Ishikawa (cell line): Measurements from ENCODE around the gene PGLYRP2.

Source experiments
- CEBPB ChIP-seq: IDR thresholded peaks from 2 replicates; pipeline ENCODE4 v1.6.1; 2012
- CREB1 ChIP-seq: IDR thresholded peaks from 2 replicates; pipeline ENCODE4 v1.6.1; 2012; ENCODE audit warnings: low read depth
- EGR1 ChIP-seq: IDR thresholded peaks from 2 replicates; pipeline ENCODE4 v1.6.1; 2012
- EP300 ChIP-seq: IDR thresholded peaks from 2 replicates; pipeline ENCODE4 v1.6.1; 2012; ENCODE audit warnings: borderline replicate concordance
- FOXM1 ChIP-seq: IDR thresholded peaks from 2 replicates; pipeline ENCODE4 v1.6.1; 2012; ENCODE audit warnings: low read depth, borderline replicate concordance
- MAX ChIP-seq: IDR thresholded peaks from 2 replicates; pipeline ENCODE4 v1.6.1; 2012
- NFIC ChIP-seq: IDR thresholded peaks from 2 replicates; pipeline ENCODE4 v1.6.1; 2012
- RAD21 ChIP-seq: IDR thresholded peaks from 2 replicates; pipeline ENCODE4 v1.6.1; 2012; ENCODE audit warnings: low read depth
- REST ChIP-seq: IDR thresholded peaks from 2 replicates; pipeline ENCODE4 v1.6.1; 2012; ENCODE audit warnings: low read depth, mild to moderate bottlenecking
- TAF1 ChIP-seq: IDR thresholded peaks from 2 replicates; pipeline ENCODE4 v1.6.1; 2012; ENCODE audit warnings: low read depth, mild to moderate bottlenecking
- TCF12 ChIP-seq: IDR thresholded peaks from 2 replicates; pipeline ENCODE4 v1.6.1; 2012; ENCODE audit warnings: low read depth
- TEAD4 ChIP-seq: IDR thresholded peaks from 2 replicates; pipeline ENCODE4 v1.6.1; 2012
- USF1 ChIP-seq: IDR thresholded peaks from 2 replicates; pipeline ENCODE4 v1.6.1; 2012
- YY1 ChIP-seq: IDR thresholded peaks from 2 replicates; pipeline ENCODE4 v1.6.1; 2012; ENCODE audit warnings: low read depth
- ZBTB7A ChIP-seq: IDR thresholded peaks from 2 replicates; pipeline ENCODE4 v1.6.1; 2012; ENCODE audit warnings: low read depth

The PGLYRP2 gene

GRCh38 chr19:15424692-15425272 lies 54.5 kb downstream of the PGLYRP2 start:
- TF ChIP-seq CEBPB = no peak
- TF ChIP-seq FOXM1 = no peak
- TF ChIP-seq CREB1 = no peak
- TF ChIP-seq TEAD4 = no peak
- no peak for TF ChIP-seq MAX
- TF ChIP-seq EP300 = no peak
- TF ChIP-seq TAF1 = no peak
- TF ChIP-seq NFIC = no peak
- TF ChIP-seq RAD21 = no peak
- no peak for TF ChIP-seq ZBTB7A
- no peak for TF ChIP-seq TCF12
- no peak for TF ChIP-seq REST

- no peak for TF ChIP-seq YY1
- no peak for TF ChIP-seq MAX
- TF ChIP-seq RAD21 = no peak
- TF ChIP-seq FOXM1 = no peak
- no peak for TF ChIP-seq ZBTB7A
- no peak for TF ChIP-seq CEBPB
- no peak for TF ChIP-seq TEAD4
- no peak for TF ChIP-seq NFIC
- TF ChIP-seq EP300 = no peak
- TF ChIP-seq USF1 = no peak
- no peak for TF ChIP-seq TAF1
These were observed 55.2 kb downstream of the PGLYRP2 start for GRCh38 chr19:15424121-15424520.

- TF ChIP-seq FOXM1 (no peak), CREB1 (no peak), EP300 (no peak), TAF1 (no peak), YY1 (no peak), TEAD4 (no peak), MAX (no peak), EGR1 (no peak), CEBPB (no peak), TCF12 (no peak)
These were observed 56.2 kb downstream of the PGLYRP2 start for GRCh38 chr19:15423130-15423529.

- TF ChIP-seq NFIC (no peak), FOXM1 (no peak), CREB1 (no peak), TCF12 (no peak), EGR1 (no peak), TAF1 (no peak), RAD21 (no peak), CEBPB (no peak), ZBTB7A (no peak), EP300 (no peak), TEAD4 (no peak)
These were observed 56.8 kb downstream of the PGLYRP2 start for GRCh38 chr19:15422296-15423075.

- TF ChIP-seq ZBTB7A = no peak
- no peak for TF ChIP-seq YY1
- TF ChIP-seq TCF12 = no peak
- TF ChIP-seq TAF1 = no peak
These were observed 57.5 kb downstream of the PGLYRP2 start for GRCh38 chr19:15421721-15422260.

- no peak for TF ChIP-seq YY1
- no peak for TF ChIP-seq ZBTB7A
- no peak for TF ChIP-seq TCF12
- no peak for TF ChIP-seq RAD21
- TF ChIP-seq CEBPB = no peak
- TF ChIP-seq FOXM1 = no peak
- TF ChIP-seq MAX = no peak
- TF ChIP-seq EP300 = no peak
- no peak for TF ChIP-seq REST
- TF ChIP-seq TAF1 = no peak
- TF ChIP-seq NFIC = no peak
- TF ChIP-seq EGR1 = no peak
- TF ChIP-seq CREB1 = no peak
- TF ChIP-seq USF1 = no peak
- no peak for TF ChIP-seq TEAD4
These were observed 58.1 kb downstream of the PGLYRP2 start for GRCh38 chr19:15421136-15421695.
